Measurements from ENCODE around the gene PIEZO1. TPM values are rescaled to one million over a fixed set of nuclear protein-coding genes. Genes with fewer than 3 reads are reported as not detected.
"Not testable (repeated sequence)": the region's sequence is repeated elsewhere in the genome, so short reads cannot be mapped to it uniquely, and the experiment has no call there.

Gene PIEZO1
- total RNA-seq, 2 donors from 2014 or later: 84.1 to 97.0 TPM

- Mint-ChIP-seq H3K9me3 (no peaks in the 10 kb centered on the region), H3K4me1 (peaks cover 22% of the 10 kb centered on the region), H3K4me3 (no peak overlapping the region), H3K36me3 (ENCODE audit: low read depth) (no peaks in the 10 kb centered on the region), H3K27ac (no peak overlapping the region), H3K27me3 (ENCODE audit: insufficient read depth) (peaks cover 2% of the 10 kb centered on the region)
- DNase-seq: no peak
- Histone ChIP-seq H3K9me3 (ENCODE audit: control insufficient read depth, low read length) (no peaks in the 10 kb centered on the region), H3K27me3 (ENCODE audit: control insufficient read depth, insufficient read depth, low read length, poor library complexity, severe bottlenecking) (no peaks in the 10 kb centered on the region), H3K27ac (ENCODE audit: low read depth, low read length) (no peak overlapping the region), H3K9ac (ENCODE audit: extremely low read depth, low read length, poor library complexity, severe bottlenecking) (no peak overlapping the region), H3K4me1 (ENCODE audit: control insufficient read depth, insufficient read depth, low read length) (peaks cover 25% of the 10 kb centered on the region), H3K4me3 (ENCODE audit: low read length) (no peak overlapping the region), H3K36me3 (ENCODE audit: control insufficient read depth, insufficient read depth, low read length) (no peaks in the 10 kb centered on the region)
- no peak for TF ChIP-seq CTCF (conservative IDR thresholded peaks at IDR 0.05)
- 93 to 94% methylated on average over 25 to 32 of the region's 32 CpGs for WGBS, 2 experiments (ENCODE audit: insufficient coverage in 1 of 2, insufficient read length in 1 of 2)
These were observed 10.3 kb downstream of the PIEZO1 start for GRCh38 chr16:88774544-88775393.

- peaks cover 2% of the 10 kb centered on the region for H3K27me3 Mint-ChIP-seq (ENCODE audit: insufficient read depth)
- TF ChIP-seq CTCF (conservative IDR thresholded peaks at IDR 0.05): no peak
- no peak overlapping the region for H3K27ac Mint-ChIP-seq
- H3K9ac ChIP-seq (ENCODE audit: extremely low read depth, low read length, poor library complexity, severe bottlenecking): no peak overlapping the region
- H3K4me1 Mint-ChIP-seq: peaks cover 25% of the 10 kb centered on the region
- 60 to 63% methylated on average over 2 to 12 of the region's 12 CpGs for WGBS, 2 experiments (ENCODE audit: insufficient coverage in 1 of 2, insufficient read length in 1 of 2)
- no peak overlapping the region for H3K4me3 ChIP-seq (ENCODE audit: low read length)
- peaks cover 24% of the 10 kb centered on the region for H3K4me1 ChIP-seq (ENCODE audit: control insufficient read depth, insufficient read depth, low read length)
- no peaks in the 10 kb centered on the region for H3K9me3 Mint-ChIP-seq
- no peak overlapping the region for H3K4me3 Mint-ChIP-seq
- H3K9me3 ChIP-seq (ENCODE audit: control insufficient read depth, low read length): no peaks in the 10 kb centered on the region
- DNase-seq: peak; percentile 83
- no peaks in the 10 kb centered on the region for H3K36me3 ChIP-seq (ENCODE audit: control insufficient read depth, insufficient read depth, low read length)
- H3K27me3 ChIP-seq (ENCODE audit: control insufficient read depth, insufficient read depth, low read length, poor library complexity, severe bottlenecking): no peaks in the 10 kb centered on the region
- no peak overlapping the region for H3K27ac ChIP-seq (ENCODE audit: low read depth, low read length)
- H3K36me3 Mint-ChIP-seq (ENCODE audit: low read depth): no peaks in the 10 kb centered on the region
These were observed 11.2 kb downstream of the PIEZO1 start for GRCh38 chr16:88773812-88774291.

- Histone ChIP-seq H3K9ac (ENCODE audit: extremely low read depth, low read length, poor library complexity, severe bottlenecking) (no peak overlapping the region), H3K27ac (ENCODE audit: low read depth, low read length) (peak overlapping the region; percentile 53)
- 77 to 84% methylated on average over 15 to 29 of the region's 29 CpGs for WGBS, 2 experiments (ENCODE audit: insufficient coverage in 1 of 2, insufficient read length in 1 of 2)
These were observed 11.9 kb downstream of the PIEZO1 start for GRCh38 chr16:88772871-88773811.

GRCh38 chr16:88771781-88772180 lies 13.2 kb downstream of the PIEZO1 start:
- not testable (repeated sequence) for H3K4me3 ChIP-seq (ENCODE audit: low read length); H3K36me3 Mint-ChIP-seq (ENCODE audit: low read depth); H3K27ac Mint-ChIP-seq; H3K9ac ChIP-seq (ENCODE audit: extremely low read depth, low read length, poor library complexity, severe bottlenecking); H3K4me3 Mint-ChIP-seq; H3K9me3 ChIP-seq (ENCODE audit: control insufficient read depth, low read length); H3K27ac ChIP-seq (ENCODE audit: low read depth, low read length); H3K27me3 Mint-ChIP-seq (ENCODE audit: insufficient read depth); DNase-seq; H3K36me3 ChIP-seq (ENCODE audit: control insufficient read depth, insufficient read depth, low read length); H3K27me3 ChIP-seq (ENCODE audit: control insufficient read depth, insufficient read depth, low read length, poor library complexity, severe bottlenecking); H3K9me3 Mint-ChIP-seq
- 87 to 96% methylated on average over 3 to 13 of the region's 23 CpGs for WGBS, 2 experiments (ENCODE audit: insufficient coverage in 1 of 2, insufficient read length in 1 of 2)
- H3K4me1 ChIP-seq (ENCODE audit: control insufficient read depth, insufficient read depth, low read length): peaks cover 22% of the 10 kb centered on the region
- peaks cover 17% of the 10 kb centered on the region for H3K4me1 Mint-ChIP-seq

More at GRCh38 chr16:88772871-88773811, 11.9 kb downstream of the PIEZO1 start:
- Histone ChIP-seq H3K4me3 (ENCODE audit: low read length) (no peak overlapping the region), H3K9me3 (ENCODE audit: control insufficient read depth, low read length) (no peaks in the 10 kb centered on the region), H3K4me1 (ENCODE audit: control insufficient read depth, insufficient read depth, low read length) (peaks cover 28% of the 10 kb centered on the region), H3K36me3 (ENCODE audit: control insufficient read depth, insufficient read depth, low read length) (no peaks in the 10 kb centered on the region), H3K27me3 (ENCODE audit: control insufficient read depth, insufficient read depth, low read length, poor library complexity, severe bottlenecking) (no peaks in the 10 kb centered on the region)
- TF ChIP-seq CTCF (conservative IDR thresholded peaks at IDR 0.05): no peak
- peaks cover 2% of the 10 kb centered on the region for H3K27me3 Mint-ChIP-seq (ENCODE audit: insufficient read depth)
- H3K27ac Mint-ChIP-seq: no peak overlapping the region
- no peak for DNase-seq
- H3K36me3 Mint-ChIP-seq (ENCODE audit: low read depth): no peaks in the 10 kb centered on the region
- H3K4me1 Mint-ChIP-seq: peaks cover 26% of the 10 kb centered on the region
- no peaks in the 10 kb centered on the region for H3K9me3 Mint-ChIP-seq
- no peak overlapping the region for H3K4me3 Mint-ChIP-seq

Data from endodermal cell (in vitro differentiated cells).